GM11168 (cell line): Measurements from ENCODE around the gene ASTN2.

Experiments
- in situ Hi-C: fragments of 300-500 bp; cut with MboI; formaldehyde crosslinking; loops from one replicate; pipeline ENCODE4 v1.12.0; 2022; ENCODE audit warnings: low sequenced_read_pairs; ENCODE audit not compliant: unreplicated experiment

ASTN2 gene

DNA sequence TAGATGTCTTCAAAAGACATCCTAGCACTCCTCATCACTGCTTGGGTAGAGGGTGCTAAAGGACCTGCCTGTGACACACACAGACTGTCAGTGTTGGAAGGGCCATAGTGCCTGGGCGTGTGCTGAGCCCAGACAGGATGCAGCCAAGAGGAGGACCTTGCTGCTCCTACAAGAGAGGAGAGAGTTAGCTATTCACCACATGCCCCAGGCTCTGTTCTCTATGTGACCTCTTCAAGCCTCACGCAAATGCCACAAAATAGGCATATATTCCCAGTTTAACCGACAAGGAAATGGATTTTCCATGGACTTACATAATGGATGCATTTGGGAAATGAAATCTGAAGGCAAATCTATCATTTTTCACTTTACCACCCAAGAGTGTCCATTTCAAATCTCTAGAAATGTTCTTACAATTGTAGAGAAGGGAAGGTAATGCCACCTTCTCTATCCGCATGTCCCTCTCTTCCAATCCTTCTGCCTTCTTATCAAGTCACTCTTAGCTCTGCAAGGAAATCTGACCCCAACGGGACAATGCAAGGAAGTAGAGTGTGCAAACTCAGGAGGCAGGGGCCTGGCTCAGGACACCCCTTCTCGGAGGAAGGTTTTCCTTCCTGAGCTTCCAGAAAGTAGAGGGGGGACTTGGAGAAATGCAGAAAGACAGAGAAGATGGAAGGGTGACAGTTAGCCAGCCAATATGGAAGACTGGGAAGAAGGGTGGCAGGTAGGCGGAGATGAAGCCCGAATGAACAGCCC, 678.3 kb downstream of the ASTN2 start:
- in situ Hi-C loops, result loop anchor here (10.0 kb wide), 1 partner anchor 118 kb away; no protein-coding TSS in a partner anchor

DNA sequence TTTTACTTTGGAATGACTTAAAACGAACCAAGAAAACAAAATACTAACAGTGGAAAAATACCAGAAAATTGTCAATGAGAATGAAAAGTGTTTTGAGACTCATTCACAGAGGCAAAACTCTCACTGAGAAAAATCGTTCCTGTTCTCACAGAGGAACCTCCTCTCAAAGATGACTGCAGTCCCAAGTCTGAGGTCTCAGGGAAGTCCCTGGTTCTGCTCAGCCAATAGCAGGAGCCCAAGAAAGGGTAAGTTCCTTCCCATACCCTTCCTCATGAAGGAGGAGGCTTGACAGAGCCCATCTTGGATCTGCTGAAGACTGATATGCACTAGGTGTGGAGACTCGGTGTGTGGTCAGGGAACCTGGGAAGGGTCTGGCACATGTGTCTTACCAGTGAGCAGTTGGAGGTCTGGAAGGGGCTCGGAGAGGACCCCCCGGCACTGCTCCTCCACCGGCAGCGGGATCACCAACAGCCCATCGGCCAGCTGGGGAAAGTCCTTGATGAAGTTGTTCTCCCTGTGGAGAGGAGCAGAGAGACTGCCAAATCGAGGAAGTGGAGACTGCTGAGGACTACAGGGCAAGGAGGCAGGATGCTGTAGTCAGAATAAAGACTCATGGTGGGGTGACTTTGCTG, 681.7 kb downstream of the ASTN2 start:
- in situ Hi-C loops, result loop anchor here (10.0 kb wide), 1 partner anchor 122 kb away; no protein-coding TSS in a partner anchor

DNA sequence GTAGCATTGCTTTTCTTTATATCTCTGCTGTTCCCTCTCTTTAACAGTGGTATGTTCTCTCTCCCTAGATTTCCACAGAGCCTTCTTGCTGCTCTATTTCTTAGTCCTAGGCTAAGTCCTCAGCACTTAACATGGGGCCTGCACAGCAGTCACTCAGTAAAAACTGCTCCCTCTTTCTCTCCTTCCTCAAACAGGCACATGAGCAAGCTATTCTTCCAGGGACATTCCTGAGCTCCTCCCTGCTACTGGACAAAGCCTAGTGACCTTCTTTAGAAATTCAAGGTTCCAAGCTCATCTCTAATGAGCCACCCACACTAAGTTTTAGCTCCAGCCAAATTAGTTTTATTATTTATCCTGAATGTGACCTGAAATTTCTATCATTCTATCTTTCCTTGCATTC, 688.3 kb downstream of the ASTN2 start:
- in situ Hi-C loops, result no loop called here

- in situ Hi-C loops, result no loop called here
Measured at GRCh38 chr9:116724123-116724522, 690.7 kb downstream of the ASTN2 start.

GRCh38 chr9:116721944-116722343, 692.9 kb downstream of the ASTN2 start:
- in situ Hi-C loops, result no loop called here

DNA sequence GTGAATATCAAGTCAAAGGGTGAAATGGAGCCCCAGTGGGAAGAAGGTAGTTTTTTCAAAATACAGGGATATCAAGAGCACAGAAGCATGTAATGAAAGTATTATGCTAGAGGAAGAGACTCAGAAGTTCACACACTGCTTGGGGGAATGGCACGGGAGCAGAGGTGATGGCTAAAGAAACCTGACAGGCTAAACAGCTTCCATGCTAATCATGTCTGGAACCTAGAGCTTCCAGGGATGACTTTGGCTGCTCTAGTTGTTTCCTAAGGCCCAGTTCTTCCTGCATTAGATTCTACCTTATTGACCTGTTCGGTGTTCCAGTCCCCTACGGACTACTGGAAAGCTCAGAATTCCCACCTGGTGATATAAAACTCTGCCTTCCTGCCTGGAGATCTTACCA, 693.4 kb downstream of the ASTN2 start:
- in situ Hi-C loops, result no loop called here

DNA sequence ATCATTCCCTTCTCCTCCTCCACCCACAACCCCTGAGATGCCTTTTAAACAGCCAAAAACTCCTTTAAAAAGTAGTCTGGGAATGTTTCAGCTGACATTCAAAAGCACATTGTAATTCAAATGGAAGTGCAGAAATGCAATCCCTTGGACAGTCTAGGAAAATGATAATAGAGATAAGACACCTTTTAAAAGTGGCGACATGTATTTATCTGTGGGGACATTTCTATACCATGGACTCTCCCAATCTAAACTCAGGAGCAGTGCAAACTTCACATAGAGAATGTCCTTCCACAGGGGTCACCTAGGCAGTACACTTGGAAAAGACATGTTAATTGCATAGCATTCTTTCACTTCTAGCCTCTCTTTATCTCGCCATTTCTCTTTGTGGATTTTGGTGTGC, 694.7 kb downstream of the ASTN2 start:
- in situ Hi-C loops, result no loop called here

DNA sequence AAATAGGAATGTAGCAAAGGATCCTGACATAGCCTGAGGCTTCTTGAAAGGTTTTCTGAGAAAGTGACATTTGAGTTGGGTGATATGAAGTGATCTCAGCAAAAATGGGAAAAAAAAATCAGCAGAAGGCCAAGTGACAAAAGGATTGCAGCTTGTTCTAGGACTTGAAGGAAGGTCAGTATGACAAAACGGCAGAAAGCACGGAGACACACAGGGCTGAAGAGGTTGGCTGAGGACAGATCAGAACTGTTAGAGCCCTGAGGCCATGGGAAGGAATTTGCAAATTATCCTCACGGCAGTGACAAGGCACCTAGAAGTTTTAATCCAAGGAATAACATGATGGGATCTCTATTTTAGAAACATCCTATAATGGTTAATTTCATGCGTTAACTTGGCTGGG, 696.7 kb downstream of the ASTN2 start:
- in situ Hi-C loops, result no loop called here

GRCh38 chr9:116717150-116717549, 697.7 kb downstream of the ASTN2 start:
- in situ Hi-C loops, result no loop called here

- in situ Hi-C loops, result no loop called here
Measured at GRCh38 chr9:116716438-116716837, 698.4 kb downstream of the ASTN2 start.

DNA sequence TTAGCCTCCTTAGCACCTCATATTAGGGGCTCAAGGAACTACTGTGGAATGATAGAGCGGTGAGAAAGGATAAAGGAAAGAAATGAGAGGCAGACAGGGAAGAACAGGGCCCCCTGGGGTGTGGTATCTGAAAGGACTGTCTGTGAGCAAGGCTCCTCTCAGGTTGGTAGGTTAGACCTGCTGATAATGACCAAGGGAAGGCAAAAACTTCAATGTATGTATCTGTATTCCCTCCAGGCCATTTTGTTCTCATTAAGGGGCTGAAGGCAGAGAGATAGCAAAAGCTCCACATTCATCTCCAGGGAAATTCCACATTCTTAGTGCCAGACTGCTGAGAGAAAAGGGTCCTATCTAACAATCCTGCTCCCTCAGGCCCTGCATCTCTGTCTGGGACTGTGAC, 699.1 kb downstream of the ASTN2 start:
- in situ Hi-C loops, result no loop called here

GRCh38 chr9:116713271-116713670, 701.6 kb downstream of the ASTN2 start:
- in situ Hi-C loops, result no loop called here

DNA sequence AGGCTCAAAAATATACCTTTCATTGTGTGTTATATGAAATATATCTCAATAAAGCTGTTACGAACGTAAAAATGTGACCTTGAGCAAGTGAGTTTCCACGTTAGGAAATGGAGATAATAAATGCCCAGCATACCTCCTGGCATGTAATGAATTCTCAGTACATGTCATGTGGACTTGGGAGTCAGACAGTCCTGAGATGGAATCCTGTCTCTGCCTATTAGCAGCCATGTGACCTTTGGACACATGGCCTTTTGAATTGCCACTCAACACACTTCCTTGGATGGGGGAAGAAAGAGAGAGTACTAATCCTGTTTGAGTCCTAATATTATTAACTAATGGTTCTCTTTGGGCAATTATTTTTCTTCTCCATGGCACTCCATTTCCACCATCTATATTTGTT, 702.1 kb downstream of the ASTN2 start:
- in situ Hi-C loops, result no loop called here

GRCh38 chr9:116706310-116707290, 708.3 kb downstream of the ASTN2 start:
- in situ Hi-C loops, result no loop called here

DNA sequence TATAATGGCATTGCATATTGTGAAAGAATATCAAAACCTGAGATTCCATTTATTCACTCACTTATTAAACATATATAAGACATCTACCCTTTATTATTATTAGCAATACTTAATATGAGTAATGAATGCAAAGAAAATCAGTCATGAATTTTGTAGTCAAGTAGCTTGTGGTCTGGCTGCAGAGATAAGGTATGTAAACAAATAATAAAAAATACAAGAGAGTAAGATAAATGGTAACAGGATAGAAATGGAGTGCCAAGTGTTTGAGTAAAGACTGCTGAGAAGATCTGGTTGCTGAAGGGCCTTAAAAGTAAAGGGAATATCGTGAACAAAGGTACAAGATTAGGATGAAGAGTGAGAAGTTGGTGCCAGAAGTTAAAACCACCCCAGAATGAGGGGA, 709.3 kb downstream of the ASTN2 start:
- in situ Hi-C loops, result no loop called here

DNA sequence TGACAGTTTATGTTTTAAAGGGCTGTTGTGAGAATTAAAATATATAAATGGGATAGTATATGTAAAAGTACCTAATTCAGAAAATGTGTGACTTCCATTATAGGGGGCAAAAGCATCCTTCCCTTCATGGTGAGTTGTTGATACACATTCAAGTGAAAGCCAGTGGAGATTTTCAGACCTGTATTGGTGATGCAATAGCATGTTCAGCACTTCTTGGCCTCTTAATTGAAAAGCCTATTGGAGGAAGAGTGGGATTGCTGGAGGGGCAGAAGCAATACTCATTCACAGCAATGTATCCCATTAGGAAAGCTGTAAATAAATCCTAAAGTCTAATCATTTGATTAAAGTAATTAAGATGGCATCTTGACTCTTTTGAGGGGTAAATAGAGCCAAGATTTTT, 710.4 kb downstream of the ASTN2 start:
- in situ Hi-C loops, result no loop called here

GRCh38 chr9:116703634-116704033, 711.2 kb downstream of the ASTN2 start:
- in situ Hi-C loops, result no loop called here

GRCh38 chr9:116701940-116702642, 712.8 kb downstream of the ASTN2 start:
- in situ Hi-C loops, result no loop called here

GRCh38 chr9:116700882-116701865, 713.7 kb downstream of the ASTN2 start:
- in situ Hi-C loops, result no loop called here
